Karpas-422 (cell line): Measurements from ENCODE around the gene DBP. TPM values are rescaled to one million over a fixed set of nuclear protein-coding genes. Genes with fewer than 3 reads are reported as not detected.

Experiments used
- DNase-seq: peaks from one replicate; pipeline ENCODE4 v3.0.0-alpha.2; 2015
- H2AFZ ChIP-seq: fragments of 200-600 bp; sonication (generic); 2 replicates; pipeline ENCODE4 v1.6.1; 2014; ENCODE audit warnings: antibody characterized with exemption, low read length, mixed read lengths
- H3K27ac ChIP-seq: fragments of 200-600 bp; sonication (generic); 2 replicates; pipeline ENCODE4 v1.5.1; 2014; ENCODE audit warnings: mild to moderate bottlenecking, low read length, moderate library complexity
- H3K27me3 ChIP-seq: fragments of 200-600 bp; sonication (generic); 2 replicates; pipeline ENCODE4 v1.6.1; 2014; ENCODE audit warnings: low read length, mixed read lengths
- H3K36me3 ChIP-seq: fragments of 200-600 bp; sonication (generic); 2 replicates; pipeline ENCODE4 v1.6.1; 2014; ENCODE audit warnings: low read length, mixed read lengths; ENCODE audit not compliant: insufficient read depth
- H3K4me1 ChIP-seq: fragments of 200-600 bp; sonication (generic); 2 replicates; pipeline ENCODE4 v1.6.1; 2014; ENCODE audit warnings: mild to moderate bottlenecking, low read length, mixed read lengths
- H3K4me2 ChIP-seq: fragments of 200-600 bp; sonication (generic); 2 replicates; pipeline ENCODE4 v1.6.1; 2014; ENCODE audit warnings: low read length, low read depth, mild to moderate bottlenecking; ENCODE audit not compliant: poor library complexity, severe bottlenecking
- H3K4me3 ChIP-seq: fragments of 200-600 bp; sonication (generic); 2 replicates; pipeline ENCODE4 v1.5.1; 2014; ENCODE audit warnings: mild to moderate bottlenecking, antibody characterized with exemption, low read length, mixed read lengths
- H3K79me2 ChIP-seq: fragments of 200-600 bp; sonication (generic); 2 replicates; pipeline ENCODE4 v1.6.1; 2014; ENCODE audit warnings: mild to moderate bottlenecking, low read length, mixed read lengths
- H3K9ac ChIP-seq: fragments of 200-600 bp; sonication (generic); 2 replicates; pipeline ENCODE4 v1.6.0; 2014; ENCODE audit warnings: low read length
- H3K9me2 ChIP-seq: fragments of 200-600 bp; sonication (generic), shearing (Covaris generic); replicated peaks from 2 replicates; pipeline ENCODE4 v1.6.0; 2014; ENCODE audit warnings: mild to moderate bottlenecking, low read length, moderate library complexity; ENCODE audit not compliant: insufficient read depth
- H3K9me3 ChIP-seq: fragments of 300-700, 200-600 bp; sonication (generic); 2 replicates; pipeline ENCODE4 v1.6.1; 2014; ENCODE audit warnings: low read length, mixed read lengths
- H4K20me1 ChIP-seq: fragments of 200-600 bp; sonication (generic); 2 replicates; pipeline ENCODE4 v1.6.1; 2014; ENCODE audit warnings: mild to moderate bottlenecking, antibody characterized with exemption, low read length, low read depth; ENCODE audit not compliant: insufficient read depth
- total RNA-seq: library from RNA; depleted of rRNA; stranded (reverse); fragments of >200 nt; shearing (Covaris generic); gene quantifications from 2 replicates; pipeline ENCODE4 v1.2.3, GENCODE V29; 2014; ENCODE audit warnings: low replicate concordance

The DBP gene
- total RNA-seq, 1 experiment from 2014 or later: 8.5 TPM

- Histone ChIP-seq H3K4me3 (no peak overlapping the region), H3K4me1 (no peaks in the 10 kb centered on the region), H3K79me2 (no peaks in the 10 kb centered on the region), H3K9me3 (no peaks in the 10 kb centered on the region), H3K36me3 (no peaks in the 10 kb centered on the region), H3K27ac (no peak overlapping the region), H3K9ac (no peak overlapping the region), H2AFZ (no peak overlapping the region), H3K9me2 (no peaks in the 10 kb centered on the region), H4K20me1 (no peaks in the 10 kb centered on the region), H3K4me2 (no peak overlapping the region), H3K27me3 (no peaks in the 10 kb centered on the region)
- DNase-seq: no peak
Measured at GRCh38 chr19:48678201-48678600, 41.0 kb upstream of the DBP start.

DNA sequence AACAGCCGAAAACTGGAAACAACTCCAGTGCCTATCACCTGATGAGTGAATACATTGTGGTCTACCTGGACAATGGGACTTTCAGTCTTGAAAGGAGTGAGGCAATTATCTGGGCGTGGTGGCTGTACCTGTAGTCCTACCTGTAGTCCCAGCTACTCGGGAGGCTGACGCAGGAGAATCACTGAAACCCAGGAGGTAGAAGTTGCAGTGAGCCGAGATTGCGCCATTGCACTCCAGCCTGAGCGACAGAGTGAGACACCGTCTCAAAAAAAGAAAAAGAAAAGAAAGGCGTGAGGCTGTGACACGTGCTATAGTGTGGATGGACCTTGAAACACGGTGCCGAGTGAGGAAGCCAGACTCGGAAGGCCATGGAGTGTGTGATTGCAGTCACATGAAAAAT is 39.7 kb upstream of the DBP start:
- DNase-seq: no peak
- Histone ChIP-seq H3K9me3 (no peaks in the 10 kb centered on the region), H3K9ac (no peak overlapping the region), H3K79me2 (no peaks in the 10 kb centered on the region), H2AFZ (no peak overlapping the region), H3K27me3 (no peaks in the 10 kb centered on the region), H3K4me1 (no peaks in the 10 kb centered on the region), H3K27ac (no peak overlapping the region), H4K20me1 (no peaks in the 10 kb centered on the region), H3K9me2 (no peaks in the 10 kb centered on the region), H3K4me2 (no peak overlapping the region), H3K4me3 (no peak overlapping the region), H3K36me3 (no peaks in the 10 kb centered on the region)

DNA sequence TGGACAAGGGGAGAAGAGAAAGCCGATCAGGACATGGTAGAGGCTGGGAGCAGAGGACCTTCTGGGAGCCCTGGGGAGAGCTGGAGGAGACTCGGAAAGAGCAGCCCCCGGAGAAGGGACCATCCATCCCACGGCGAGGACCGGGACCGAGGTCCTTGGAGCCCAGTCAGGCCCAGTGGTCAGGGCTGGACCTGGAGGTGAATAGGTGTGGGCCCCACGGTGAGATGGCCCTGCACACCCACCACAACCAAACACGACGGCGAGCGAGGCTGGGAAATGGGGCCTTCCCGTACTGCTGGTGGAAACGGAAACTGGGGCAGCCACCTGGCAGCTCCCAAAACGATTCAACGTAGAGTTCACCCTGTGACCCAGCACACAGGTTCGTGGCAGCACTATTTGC is 39.3 kb upstream of the DBP start:
- H3K4me2 ChIP-seq: no peak overlapping the region
- H3K79me2 ChIP-seq: no peaks in the 10 kb centered on the region
- no peak overlapping the region for H3K27ac ChIP-seq
- DNase-seq: no peak
- H3K27me3 ChIP-seq: no peaks in the 10 kb centered on the region
- H3K36me3 ChIP-seq: no peaks in the 10 kb centered on the region
- H3K9me2 ChIP-seq: no peaks in the 10 kb centered on the region
- no peak overlapping the region for H3K4me3 ChIP-seq
- no peak overlapping the region for H3K9ac ChIP-seq
- no peak overlapping the region for H2AFZ ChIP-seq
- no peaks in the 10 kb centered on the region for H3K9me3 ChIP-seq
- no peaks in the 10 kb centered on the region for H3K4me1 ChIP-seq
- no peaks in the 10 kb centered on the region for H4K20me1 ChIP-seq

DNA sequence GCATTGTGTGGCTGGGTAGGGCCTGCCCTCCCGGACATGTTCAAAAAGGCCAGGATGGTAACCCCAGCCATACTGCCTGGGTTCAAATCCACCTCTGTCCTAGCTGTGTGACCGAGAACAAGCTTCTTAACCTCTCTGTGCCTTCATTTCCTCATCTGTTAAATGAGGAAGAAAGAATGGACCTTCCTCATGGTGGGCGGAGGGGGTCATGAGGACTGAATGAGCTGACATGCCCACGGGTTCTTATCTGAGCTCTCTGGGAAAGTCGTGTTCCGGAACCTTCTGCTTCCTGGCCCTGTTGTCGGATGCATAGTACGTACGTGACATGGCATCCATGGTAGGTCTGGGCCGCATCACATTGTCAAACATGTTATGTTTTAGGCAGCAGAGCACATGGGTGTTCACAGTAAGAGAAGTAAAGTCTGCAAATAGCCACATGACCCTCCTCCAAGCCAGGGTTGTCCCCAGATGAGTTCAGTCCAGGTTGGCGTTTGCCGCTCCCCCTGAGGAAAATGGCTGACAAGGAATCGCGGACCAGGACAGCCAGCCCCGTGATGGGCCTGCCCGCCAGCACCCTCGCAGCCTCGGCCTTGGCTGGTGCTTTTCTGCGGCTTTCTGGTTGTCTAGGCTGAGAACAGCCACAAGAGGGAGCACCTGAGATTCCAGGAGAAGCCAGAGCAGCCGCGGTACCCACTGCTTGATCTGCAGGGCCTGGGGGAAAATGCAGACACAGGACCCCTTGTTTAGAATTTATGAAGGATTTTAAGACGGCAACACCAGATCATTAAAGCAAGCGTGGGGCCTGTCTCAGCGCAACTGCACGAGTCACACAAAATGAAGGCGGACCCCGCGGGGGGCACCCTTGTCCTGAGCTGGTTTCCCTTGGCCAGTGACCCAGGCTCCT is 38.0 kb upstream of the DBP start:
- no peak overlapping the region for H3K9ac ChIP-seq
- no peaks in the 10 kb centered on the region for H4K20me1 ChIP-seq
- no peaks in the 10 kb centered on the region for H3K9me3 ChIP-seq
- H3K36me3 ChIP-seq: no peaks in the 10 kb centered on the region
- no peaks in the 10 kb centered on the region for H3K4me1 ChIP-seq
- peak; percentile 92 for DNase-seq
- H3K4me3 ChIP-seq: no peak overlapping the region
- H3K27me3 ChIP-seq: no peaks in the 10 kb centered on the region
- no peak overlapping the region for H3K4me2 ChIP-seq
- no peaks in the 10 kb centered on the region for H3K79me2 ChIP-seq
- no peak overlapping the region for H2AFZ ChIP-seq
- H3K27ac ChIP-seq: no peak overlapping the region
- no peaks in the 10 kb centered on the region for H3K9me2 ChIP-seq

DNA sequence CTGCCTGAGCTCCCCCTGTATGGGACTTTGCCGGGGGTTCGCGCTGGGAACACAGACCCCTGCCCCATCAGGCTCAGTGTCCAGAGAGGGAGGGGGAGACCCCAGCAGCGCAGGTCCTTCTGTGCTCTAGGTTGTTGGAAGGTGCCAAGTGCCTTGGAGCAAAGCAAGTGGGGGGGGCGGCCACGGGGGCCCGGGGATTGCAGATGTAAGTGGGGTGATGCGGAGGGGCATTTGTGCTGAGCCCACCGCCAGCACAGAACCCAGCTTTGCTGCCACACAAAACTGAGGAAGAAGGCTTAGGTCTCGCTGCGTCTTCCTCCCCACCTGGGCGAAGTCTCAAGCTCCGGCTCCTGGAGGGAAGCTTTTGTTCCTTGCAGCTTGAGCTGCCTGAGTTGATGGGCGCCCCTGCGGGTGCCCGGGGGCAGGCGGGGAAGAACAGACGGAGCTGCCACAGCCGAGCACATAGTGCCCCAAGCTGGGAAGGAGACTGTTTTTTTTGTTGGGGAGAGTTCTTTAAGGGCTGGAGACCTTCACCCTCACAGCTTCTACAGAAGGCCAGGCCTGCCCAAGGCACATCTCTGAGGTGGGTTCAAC is 37.1 kb upstream of the DBP start:
- Histone ChIP-seq H3K9me3 (no peaks in the 10 kb centered on the region; the same call in 1 of the 2 replicates), H3K36me3 (no peaks in the 10 kb centered on the region), H3K4me2 (no peak overlapping the region), H3K9me2 (no peaks in the 10 kb centered on the region), H3K79me2 (no peaks in the 10 kb centered on the region), H3K4me1 (no peaks in the 10 kb centered on the region), H4K20me1 (no peaks in the 10 kb centered on the region), H3K27ac (no peak overlapping the region), H2AFZ (no peak overlapping the region), H3K4me3 (no peak overlapping the region), H3K27me3 (no peaks in the 10 kb centered on the region), H3K9ac (no peak overlapping the region)
- no peak for DNase-seq

DNA sequence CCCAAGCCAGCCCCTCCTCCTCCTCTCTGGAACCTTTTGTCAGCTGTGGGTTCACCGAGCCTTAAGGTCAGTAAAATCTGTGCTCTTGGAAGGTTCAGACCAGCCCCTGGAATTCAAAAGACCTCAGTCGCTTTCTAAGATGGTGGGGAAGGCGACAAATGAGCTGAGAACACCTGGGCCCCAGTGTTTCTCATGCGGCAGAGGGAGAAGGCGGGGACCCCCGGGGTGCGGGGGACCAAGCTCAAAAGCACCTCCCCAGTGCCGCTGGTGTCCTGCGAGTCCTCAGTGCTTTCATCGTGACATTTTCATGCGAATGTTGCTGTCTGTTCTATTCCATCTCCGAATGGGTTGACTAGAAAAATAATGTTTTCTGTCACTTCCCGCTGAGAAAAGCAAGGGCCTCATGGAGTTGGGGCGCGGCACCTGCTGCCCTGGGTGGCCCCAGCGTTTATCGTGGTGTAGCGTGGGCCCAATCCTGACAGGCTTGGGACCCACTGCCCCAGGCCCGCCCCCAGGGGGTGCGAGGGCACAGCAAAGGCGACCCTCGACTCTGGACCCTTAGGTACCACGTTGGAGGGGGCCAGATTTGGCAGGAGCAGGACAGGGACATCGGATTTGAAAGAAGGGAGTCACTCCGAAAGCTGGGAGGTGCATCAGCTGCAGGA is 36.4 kb upstream of the DBP start:
- H4K20me1 ChIP-seq: no peaks in the 10 kb centered on the region
- H3K27ac ChIP-seq: no peak overlapping the region
- no peak for DNase-seq
- no peaks in the 10 kb centered on the region; the same call in 1 of the 2 replicates for H3K9me3 ChIP-seq
- H3K4me2 ChIP-seq: no peak overlapping the region
- no peaks in the 10 kb centered on the region for H3K9me2 ChIP-seq
- H2AFZ ChIP-seq: no peak overlapping the region
- no peaks in the 10 kb centered on the region for H3K27me3 ChIP-seq
- no peak overlapping the region for H3K4me3 ChIP-seq
- H3K9ac ChIP-seq: no peak overlapping the region
- H3K36me3 ChIP-seq: no peaks in the 10 kb centered on the region
- H3K79me2 ChIP-seq: no peaks in the 10 kb centered on the region
- H3K4me1 ChIP-seq: no peaks in the 10 kb centered on the region

GRCh38 chr19:48672994-48673393 is 35.8 kb upstream of the DBP start, which contains the start of gene NTN5:
Gene NTN5 (minus strand): TSS chr19:48673017. CDS start chr19:48670986, 2,031 bp downstream.
- H3K9ac ChIP-seq: no peak within 1 kb of the TSS
- no peak within 1 kb of the TSS for H3K4me2 ChIP-seq
- no peak within 1 kb of the TSS for H2AFZ ChIP-seq
- DNase-seq: no peak
- no peak within 1 kb of the TSS for H3K4me3 ChIP-seq
- H3K4me1 ChIP-seq: no peaks in the 10 kb centered on the region
- H3K79me2 ChIP-seq: no peaks in the 10 kb centered on the region
- no peak within 1 kb of the TSS for H3K27ac ChIP-seq
- H3K9me3 ChIP-seq: no peaks in the 10 kb centered on the region; the same call in 1 of the 2 replicates
- no peaks in the 10 kb centered on the region for H3K36me3 ChIP-seq
- no peaks in the 10 kb centered on the region for H3K27me3 ChIP-seq
- no peaks in the 10 kb centered on the region for H3K9me2 ChIP-seq
- no peaks in the 10 kb centered on the region for H4K20me1 ChIP-seq

DNA sequence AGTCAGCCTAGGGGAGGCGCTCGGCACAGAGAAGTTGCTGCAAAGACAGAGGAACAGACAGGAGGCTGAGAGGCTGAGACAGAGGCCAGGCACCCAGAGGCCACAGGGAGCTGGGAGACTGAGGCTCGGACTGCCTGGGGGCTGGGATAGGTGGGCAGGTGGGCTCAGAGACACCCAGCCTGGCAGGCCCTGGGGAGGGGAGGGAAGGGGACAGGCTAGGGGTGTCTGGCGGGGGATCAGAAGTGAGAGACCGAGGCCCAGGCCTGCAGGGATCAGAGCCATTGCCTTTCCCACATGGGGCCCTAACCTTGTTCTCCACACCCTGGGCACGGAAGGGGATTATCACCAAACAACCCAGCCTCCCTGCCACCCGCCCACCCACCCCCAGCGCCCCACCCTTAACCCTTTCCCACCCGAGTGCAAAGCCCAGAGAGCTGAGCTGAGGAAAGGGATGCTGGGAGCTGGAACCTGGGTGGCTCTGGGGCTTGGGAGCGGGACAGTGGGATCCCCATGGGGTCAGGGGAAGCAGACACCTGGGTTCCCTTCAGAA is 34.3 kb upstream of the DBP start:
- H3K9me3 ChIP-seq: no peaks in the 10 kb centered on the region; the same call in 1 of the 2 replicates
- H2AFZ ChIP-seq: no peak overlapping the region
- H4K20me1 ChIP-seq: no peaks in the 10 kb centered on the region
- no peaks in the 10 kb centered on the region for H3K79me2 ChIP-seq
- H3K27me3 ChIP-seq: no peaks in the 10 kb centered on the region
- no peaks in the 10 kb centered on the region for H3K9me2 ChIP-seq
- H3K36me3 ChIP-seq: no peaks in the 10 kb centered on the region
- DNase-seq: no peak
- H3K4me1 ChIP-seq: no peaks in the 10 kb centered on the region
- no peak overlapping the region for H3K4me3 ChIP-seq
- H3K27ac ChIP-seq: no peak overlapping the region
- H3K4me2 ChIP-seq: no peak overlapping the region
- no peak overlapping the region for H3K9ac ChIP-seq
